NCI-H1048 (cell line): ENCODE results near the gene ADGRL4.
"Not testable (repeated sequence)": the region's sequence is repeated elsewhere in the genome, so short reads cannot be mapped to it uniquely, and the experiment has no call there.

Source experiments
- DNase-seq: peaks from one replicate; lab custom pipeline; 2025; lab: John Stamatoyannopoulos, UW

The ADGRL4 gene

DNA sequence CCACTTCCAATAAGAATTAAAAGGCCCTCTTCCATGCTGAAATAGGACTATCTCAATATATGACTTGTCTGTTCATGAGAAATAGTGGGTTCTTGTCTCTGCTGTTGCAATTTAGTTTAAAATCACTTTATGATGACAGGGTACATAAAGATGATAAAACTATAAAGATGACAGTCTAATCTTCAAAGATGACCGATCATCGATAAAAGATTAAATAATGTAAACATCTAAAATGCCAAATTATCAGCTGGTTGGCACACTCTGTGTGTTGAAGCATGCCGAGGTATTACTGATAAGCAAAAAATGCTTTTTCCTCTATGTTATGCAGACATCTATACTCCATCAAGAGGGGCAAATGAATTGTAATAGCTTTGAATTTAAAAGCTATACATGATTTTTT lies 89.5 kb downstream of the ADGRL4 start:
- DNase-seq, result no peak

DNA sequence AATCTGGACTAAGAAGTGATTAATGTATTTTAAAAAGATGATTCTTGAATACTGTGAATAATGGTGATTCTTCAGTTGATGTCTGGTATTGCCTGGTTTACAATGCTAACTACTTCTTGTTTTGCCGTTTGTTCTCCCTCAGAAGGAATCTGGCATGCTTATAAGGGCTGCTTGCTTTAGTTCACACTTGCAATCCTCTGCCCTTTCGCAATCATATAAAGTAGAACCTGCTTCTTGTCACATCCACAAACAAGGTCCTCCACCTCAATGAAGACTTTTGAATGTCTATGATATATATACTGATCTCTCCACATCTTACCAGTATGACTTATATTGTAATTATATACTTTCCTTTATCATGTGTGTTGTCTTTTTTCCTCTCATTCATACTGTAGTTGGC lies 92.6 kb downstream of the ADGRL4 start:
- no peak for DNase-seq

DNA sequence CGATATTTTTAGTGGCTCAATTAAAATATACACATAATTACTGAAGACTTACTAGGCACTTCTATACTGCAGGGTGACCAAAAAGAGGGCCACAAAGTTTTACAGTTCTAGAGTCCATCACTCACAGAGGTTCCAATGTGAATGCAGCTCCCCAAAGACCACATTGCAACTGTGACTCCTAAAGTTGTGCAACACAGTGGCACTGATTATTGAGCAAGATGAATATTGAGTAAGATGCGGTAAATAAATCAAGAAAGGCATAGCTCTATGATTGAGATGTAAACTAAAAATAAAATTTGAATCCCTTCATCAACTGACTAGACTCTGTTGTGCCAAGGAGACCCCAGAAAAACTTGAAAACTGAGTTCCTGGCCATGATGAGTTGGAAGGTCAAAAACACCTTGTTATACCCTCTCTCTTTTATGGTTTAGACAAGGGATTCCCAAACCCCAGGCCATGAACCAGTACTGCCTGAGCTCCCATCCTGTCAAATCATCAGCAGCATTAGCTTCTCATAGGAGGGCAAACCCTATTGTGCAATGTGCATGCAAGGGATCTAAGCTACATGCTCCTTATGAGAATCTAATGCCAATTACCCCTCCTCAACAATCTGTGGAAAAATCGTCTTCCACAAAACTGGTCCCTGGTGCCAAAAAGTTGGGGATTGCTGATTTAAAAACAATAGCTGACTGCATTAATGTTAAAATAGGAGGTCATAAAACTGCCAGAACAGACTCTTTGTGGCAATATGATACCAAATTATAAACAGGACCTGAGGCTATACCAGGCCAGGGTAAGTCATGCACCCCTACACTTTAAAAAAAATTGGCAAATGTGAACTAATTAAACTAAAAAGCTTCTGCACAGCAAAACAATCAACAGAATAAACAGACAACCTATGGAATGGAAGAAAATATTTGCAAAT lies 94.3 kb downstream of the ADGRL4 start:
- no peak for DNase-seq

DNA sequence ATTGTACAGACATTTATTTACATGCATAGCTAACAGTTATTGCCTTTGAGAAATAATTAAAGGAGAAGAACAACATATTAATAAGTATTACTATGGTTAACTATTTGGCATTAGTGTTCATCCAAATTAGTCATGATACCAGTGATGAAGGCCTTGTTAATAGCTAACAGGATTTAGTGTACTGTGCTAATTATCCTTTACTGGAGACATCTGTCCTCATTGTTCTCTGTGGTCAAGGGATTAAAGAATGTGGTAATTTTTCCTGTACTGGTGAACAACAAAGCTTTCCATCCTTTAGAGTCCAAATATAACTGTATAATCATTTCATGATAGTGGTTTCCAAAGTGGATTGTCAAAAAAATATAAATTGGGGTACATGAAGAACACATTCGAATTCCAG lies 103.9 kb downstream of the ADGRL4 start:
- no peak for DNase-seq

DNA sequence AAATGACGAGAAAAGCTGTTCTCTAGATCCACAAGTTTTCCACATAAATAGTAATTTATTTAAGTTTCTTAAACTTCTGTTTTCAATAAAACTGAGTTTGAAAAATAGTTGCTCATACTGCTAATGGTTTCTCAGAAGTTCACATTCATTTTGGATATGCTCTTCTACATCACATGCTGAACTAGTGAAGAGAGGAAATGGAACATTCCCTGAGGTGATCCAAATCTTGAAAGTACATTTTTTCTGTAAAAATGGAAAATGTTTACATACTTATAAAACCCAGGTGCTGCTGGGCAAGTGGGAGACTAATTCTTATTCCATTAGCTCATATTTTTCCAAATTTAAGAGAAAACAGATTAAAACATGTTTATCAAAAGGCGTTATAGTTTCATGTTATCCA lies 111.7 kb downstream of the ADGRL4 start:
- no peak for DNase-seq

DNA sequence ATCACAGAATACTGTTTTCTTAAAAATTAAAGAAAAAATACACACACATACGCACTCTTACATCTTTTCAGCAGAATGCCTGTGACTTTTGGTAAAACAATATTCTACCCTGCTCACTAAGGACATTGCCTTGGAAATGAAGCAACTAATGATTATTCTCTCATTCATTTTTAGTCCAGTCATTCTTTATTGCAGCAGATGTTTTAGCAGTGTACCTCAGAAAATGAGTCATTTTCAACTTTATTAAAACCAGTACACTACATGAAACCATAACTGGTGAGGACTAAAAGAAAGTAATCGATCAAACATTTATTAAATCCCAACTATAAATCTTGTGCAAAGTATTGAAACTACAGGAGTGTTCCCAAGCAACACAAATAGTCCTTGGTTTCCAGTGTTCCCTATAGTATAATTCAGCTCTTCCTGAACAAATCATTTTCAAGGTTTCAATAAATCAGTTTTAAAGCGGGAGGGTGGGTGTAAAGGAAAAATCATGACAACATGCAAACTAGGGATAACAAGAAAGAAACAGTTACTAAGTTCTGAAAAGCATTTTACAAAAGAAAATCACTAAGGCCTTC lies 114.2 kb downstream of the ADGRL4 start:
- DNase-seq, result no peak

DNA sequence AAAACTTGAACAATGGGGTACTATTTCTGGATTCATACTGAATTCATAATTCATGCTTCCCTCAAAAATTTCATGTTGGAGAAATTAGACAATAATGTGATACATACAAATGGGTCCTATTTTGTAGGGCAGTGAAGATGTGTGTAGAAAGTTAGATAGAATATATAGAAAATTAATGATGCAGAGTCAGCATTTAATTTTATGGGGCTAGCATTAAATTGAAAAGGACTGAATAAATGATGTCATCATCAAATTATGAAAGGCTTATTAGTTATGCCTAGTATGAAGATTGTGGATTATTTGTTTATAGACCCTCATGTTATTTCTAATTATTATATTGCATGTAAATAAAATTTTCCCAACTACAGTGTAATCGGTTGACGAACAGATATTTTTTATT lies 119.1 kb downstream of the ADGRL4 start:
- DNase-seq, result no peak

DNA sequence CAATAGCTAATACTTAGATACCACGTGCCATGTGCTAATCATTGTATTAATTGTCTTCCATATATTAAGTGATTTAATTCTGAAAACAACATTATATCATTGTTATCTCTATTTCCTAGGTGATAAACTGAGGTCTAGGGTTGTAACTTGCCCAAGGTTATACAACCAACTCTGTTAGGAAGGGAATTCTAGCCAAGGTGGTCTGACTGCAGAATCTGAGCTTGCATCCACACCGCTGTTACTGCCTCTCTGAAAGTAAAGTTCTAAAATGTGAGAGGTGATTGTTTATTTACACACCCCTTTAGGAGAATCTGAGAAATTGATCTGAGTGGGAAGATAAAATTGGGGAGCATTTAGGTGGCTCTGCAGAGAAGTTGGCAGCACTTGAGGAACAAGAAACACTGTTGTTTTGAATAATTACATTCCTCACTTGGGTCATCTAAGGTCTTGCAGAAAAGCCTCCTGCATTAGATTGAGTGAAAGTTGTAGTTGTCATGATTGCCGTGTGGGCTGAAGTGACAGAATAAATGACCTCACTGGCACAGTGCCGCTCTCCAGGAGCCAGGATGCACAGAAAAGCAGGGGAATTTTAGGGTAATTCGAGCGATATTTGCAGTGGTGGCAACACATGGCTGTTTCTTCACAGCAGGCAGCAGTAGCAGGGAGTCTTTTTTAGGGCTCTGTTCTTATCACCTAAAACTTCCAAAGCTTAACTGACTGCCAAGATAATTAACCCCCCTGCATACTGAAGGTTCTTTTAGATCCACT lies 121.7 kb downstream of the ADGRL4 start:
- DNase-seq, result no peak

DNA sequence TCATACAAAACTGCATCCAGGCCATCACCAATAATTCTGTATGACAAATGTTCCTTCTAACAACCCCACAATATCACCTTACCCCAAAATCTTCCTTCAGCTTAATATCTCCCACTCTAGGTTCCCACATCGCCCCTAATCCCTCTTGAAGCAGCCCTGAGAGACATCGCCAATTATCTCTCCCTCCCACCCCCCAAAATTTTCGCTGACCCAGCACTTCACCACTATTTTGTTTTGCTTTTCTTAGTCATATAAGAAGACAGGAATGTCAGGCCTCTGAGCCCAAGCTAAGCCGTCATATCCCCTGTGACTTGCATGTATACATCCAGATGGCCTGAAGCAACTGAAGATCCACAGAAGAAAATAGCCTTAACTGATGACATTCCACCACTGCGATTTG lies 126.3 kb downstream of the ADGRL4 start:
- no peak for DNase-seq

DNA sequence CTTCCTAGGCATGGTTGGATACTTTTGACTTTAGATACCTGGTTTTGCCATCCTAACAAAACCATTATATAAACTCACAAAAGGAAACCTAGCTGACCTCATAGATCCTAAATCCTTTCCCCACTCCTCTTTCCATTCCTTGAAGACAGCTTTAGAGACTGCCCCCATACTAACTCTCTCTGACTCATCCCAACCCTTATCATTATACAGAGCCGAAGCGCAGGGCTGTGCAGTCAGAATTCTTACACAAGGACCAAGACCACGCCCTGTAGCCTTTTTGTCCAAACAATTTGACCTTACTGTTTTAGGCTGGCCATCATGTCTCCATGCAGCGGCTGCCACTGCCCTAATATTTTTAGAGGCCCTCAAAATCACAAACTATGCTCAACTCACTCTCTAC lies 130.5 kb downstream of the ADGRL4 start:
- DNase-seq, result not testable (repeated sequence)

DNA sequence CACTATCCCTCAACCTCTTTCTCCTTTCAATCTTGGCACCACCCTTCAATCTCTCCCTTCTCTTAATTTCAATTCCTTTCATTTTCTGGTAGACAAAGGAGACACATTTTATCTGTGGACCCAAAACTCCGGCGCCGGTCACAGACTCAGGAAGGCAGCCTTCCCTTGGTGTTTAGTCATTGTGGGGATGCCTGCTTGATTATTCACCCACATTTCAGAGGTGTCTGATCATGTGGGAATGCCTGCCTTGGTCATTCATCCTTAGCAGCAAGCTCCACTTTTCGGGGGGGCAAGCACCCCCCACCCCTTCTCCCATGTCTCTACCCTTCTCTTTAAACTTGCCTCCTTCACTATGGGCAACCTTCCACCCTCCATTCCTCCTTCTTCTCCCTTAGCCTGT lies 133.7 kb downstream of the ADGRL4 start:
- DNase-seq, result not testable (repeated sequence)

DNA sequence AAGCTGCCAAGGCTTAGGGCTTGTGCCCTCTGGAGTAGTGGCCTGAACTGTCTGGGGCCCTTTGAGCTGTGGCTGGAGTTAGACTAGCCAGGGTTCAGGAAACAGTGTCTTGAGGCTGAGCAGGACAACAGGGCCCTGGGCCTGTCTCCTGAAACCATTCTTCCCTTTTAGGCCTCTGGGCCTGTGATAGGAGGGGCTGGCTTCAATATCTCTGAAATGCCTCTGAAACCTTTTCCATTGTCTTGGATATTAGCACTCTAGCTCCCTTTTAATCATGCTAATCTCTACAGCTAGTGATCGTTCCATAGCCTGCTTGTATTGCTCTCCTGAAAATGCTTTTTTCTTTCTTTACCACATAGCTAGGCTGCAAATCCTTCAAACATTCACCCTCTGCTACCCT lies 135.3 kb downstream of the ADGRL4 start:
- DNase-seq, result no peak

DNA sequence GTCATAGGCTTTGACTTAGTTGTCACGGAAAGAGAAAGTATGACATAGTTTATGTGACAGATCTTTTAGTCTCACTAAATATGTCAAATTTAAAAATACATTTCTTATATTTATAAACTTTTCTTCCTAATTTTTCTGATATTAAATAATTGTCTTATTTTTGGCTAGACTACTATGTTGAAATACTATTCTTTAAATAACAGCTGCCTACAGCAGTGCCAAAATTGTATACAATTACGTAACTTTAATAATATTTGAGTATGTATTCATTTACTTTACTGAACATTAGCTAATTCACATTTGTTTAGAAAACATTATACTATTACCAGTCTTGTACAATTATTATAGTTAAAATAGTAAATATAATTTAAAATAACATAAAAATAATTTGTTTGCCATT lies 137.4 kb downstream of the ADGRL4 start:
- no peak for DNase-seq

DNA sequence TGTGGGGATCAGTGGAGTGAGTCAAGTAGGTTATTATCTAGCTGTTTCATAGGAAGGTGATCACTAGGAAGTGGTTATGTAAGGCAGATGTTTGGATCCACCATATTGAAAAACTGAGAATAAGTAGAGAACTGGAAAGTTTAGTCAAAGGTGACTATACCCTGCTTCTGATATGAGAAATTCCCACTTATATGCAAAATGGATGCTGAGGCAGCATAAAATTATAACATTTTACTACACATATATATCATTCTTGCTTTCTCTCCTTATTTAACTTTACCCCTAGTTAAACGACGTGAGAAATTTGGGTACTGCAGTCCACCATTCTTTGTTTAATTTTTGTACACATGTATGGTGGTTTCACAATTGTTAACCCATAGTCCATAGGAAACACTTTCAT lies 142.4 kb downstream of the ADGRL4 start:
- DNase-seq, result no peak

DNA sequence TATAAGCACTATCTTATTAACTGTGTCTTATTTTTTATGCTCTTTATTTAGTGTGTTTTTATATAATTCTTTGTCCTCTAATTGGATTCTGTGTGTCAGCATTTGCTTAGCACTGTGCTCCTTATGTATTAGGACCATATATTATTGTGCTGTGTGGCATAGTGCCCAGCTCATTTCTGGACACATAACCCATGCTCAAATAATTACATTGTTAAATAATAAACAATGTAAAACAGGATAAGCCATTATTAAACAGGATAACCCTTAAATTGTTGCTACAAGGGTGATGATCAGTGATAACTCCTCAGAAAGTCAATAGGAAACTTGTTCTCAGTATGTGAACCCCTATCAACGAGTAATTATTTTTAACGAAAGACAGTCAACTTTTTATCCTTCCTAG lies 150.4 kb downstream of the ADGRL4 start:
- DNase-seq, result no peak

DNA sequence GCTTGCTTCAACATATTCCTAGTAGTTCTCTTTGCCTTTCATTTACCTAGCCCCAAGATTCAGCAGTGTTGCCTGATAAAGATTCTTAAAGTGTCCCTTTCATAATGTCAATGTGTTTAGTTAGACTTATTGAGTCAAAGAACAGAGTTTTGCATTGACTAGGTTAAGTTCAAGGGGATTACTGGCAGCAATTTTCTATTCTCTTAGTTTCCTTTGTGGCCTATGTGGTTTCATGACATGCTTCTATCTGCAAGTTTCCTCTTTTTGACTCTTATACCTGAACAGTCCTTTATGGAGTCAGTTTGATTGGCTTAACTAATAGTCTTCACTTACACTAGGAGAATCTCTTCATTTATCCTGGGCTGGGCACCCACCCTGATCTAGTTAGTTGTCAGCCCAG lies 151.3 kb downstream of the ADGRL4 start:
- no peak for DNase-seq

DNA sequence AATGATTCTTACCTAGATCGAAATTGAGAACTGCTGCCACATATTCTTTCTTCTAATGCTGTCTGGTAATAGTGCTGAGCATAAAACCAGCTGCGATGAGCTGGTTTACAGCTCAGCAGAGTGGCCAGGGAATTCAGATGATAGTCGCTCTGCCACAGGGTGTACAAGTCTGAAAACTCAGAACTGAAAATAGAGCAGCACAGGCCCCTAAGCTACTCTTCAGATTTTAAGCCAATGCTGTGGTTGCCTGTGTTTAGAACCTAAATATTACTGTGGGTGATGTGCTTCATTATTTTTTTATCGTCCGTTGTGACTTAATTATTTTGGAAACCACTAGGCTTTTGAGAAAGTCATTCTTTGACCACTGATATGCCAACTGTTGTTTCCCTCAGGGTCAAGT lies 152.0 kb downstream of the ADGRL4 start:
- DNase-seq, result no peak

DNA sequence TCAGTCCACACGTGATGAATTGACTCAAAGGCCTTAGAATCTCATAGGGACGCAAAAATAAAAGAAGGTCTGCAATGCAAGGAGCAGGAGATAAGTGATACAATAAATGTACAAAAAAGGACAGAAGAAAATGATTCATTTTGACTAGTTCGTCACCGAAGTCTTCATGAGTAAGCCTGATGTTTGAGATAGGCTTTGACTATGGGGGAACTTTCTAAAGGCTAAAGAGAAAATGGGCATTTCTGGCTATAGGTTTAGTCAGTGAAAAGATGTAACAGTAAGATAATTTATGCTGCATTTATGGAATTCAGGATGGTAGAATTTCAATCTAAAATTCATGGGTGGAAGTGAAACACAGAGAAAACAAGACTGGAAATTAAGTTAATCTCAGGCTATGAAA lies 163.0 kb downstream of the ADGRL4 start:
- no peak for DNase-seq

DNA sequence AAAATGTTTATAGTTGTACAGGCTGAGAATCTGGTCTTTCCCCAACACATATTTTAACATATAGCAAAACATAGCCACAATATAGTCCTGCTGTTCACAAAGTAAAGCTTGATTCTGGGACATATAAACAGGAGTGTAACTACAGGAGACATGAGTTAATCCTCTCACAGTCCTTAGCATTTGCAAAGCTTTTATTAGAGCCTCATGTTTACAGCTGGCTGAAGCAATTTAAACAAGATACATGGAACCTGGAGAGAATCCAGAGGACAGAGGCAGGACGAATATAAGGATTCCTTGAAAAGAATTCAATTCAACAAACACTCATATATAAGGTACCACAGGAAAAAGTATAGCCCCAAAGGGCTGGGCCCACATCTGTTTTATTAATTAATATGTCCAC lies 163.4 kb downstream of the ADGRL4 start:
- DNase-seq, result no peak

DNA sequence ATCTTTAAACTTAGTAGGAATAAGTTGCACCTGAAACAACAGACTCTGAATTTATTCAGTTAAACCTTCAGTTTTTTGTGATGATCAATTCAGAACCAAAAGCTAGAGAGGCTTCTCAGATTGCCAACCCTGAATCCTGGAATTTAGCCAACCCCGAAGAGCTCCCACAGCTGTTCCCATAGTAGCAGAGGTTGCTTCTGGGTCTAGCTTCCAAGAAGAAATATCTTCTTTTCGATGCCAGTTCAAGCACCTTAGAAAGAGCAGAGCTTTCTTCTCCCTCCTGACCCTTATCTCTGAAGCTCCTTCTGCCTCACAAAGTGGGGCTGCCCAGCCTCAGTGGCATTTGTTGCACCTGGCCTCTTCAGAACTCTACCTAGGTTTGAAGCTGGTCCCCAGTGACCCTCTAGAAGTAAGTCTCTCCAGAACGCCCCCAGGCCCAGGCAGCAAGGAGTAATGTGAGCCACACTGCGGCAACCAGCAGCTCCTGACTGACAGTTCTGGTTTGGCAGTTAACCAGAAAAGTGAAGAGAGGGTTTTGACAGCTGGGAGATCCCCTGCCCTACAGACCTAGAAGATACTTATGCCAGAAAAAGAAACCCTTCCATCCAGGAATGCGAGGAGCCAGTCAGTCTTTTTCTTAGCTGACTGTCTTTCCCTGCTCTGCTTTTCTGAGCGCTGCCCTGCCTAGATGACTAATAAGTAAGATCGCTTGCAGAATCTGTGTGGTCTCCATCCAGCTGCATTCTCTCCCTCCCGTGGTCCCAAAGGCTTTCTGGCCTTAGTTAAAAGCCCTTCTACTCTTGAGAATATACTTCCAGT lies 165.9 kb downstream of the ADGRL4 start:
- no peak for DNase-seq
